ENCODE measurements around the gene IL18R1.

- no peak for TF ChIP-seq CTCF (conservative IDR thresholded peaks at IDR 0.05)
- no peak for TF ChIP-seq ZFX (IDR thresholded peaks at IDR 0.05)
Measured at GRCh38 chr2:102386004-102386403, 30.4 kb downstream of the IL18R1 start.
